Adipocyte (in vitro differentiated cells): Measurements from ENCODE around the gene BUD13.
"Not testable (repeated sequence)": the region's sequence is repeated elsewhere in the genome, so short reads cannot be mapped to it uniquely, and the experiment has no call there.

Experiments
- DNase-seq: peaks from one replicate; pipeline ENCODE4 v3.0.0-alpha.2; 2015; ENCODE audit warnings: low read depth
- H3K27me3 ChIP-seq: replicated peaks from 2 replicates; pipeline ENCODE4 v1.7.0; 2013; ENCODE audit warnings: mild to moderate bottlenecking, low read length, moderate library complexity; ENCODE audit not compliant: control insufficient read depth, insufficient read depth
- H3K36me3 ChIP-seq: 2 replicates; pipeline ENCODE4 v1.7.0; 2013; ENCODE audit warnings: low read length, mild to moderate bottlenecking, moderate library complexity; ENCODE audit not compliant: control insufficient read depth, insufficient read depth, severe bottlenecking
- H3K4me1 ChIP-seq: 2 replicates; pipeline ENCODE4 v1.7.0; 2013; ENCODE audit warnings: mild to moderate bottlenecking, low read length, moderate library complexity; ENCODE audit not compliant: control insufficient read depth, insufficient read depth
- H3K4me3 ChIP-seq: 2 replicates; pipeline ENCODE4 v1.7.0; 2013; ENCODE audit warnings: mild to moderate bottlenecking, low read length, moderate library complexity
- H3K9ac ChIP-seq: 2 replicates; pipeline ENCODE4 v1.7.0; 2013; ENCODE audit warnings: mild to moderate bottlenecking, low read length, moderate library complexity
- H3K9me3 ChIP-seq: 2 replicates; pipeline ENCODE4 v1.7.0; 2013; ENCODE audit warnings: mild to moderate bottlenecking, low read length, moderate library complexity; ENCODE audit not compliant: control insufficient read depth

The BUD13 gene

DNA sequence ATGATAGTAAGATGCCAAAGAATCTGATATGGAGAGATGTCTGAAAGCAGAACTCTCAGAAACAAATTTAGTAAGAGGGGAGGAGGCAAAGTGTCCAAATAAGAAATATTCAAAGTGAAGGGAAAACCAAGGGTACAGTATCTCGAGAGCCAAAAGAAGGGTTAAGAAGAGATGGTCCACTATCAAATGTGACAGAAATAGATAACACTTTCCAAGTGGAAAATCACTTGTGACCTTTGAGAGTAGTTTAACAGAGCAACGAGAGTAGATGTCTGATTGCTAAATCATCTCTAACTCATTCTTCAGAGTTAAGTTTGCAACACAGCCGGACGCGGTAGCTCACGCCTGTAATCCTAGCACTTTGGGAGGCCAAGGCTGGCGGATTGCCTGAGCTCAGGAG lies 4.3 kb upstream of the BUD13 start:
- H3K4me1 ChIP-seq = peaks cover 51% of the 10 kb centered on the region
- H3K9me3 ChIP-seq = no peaks in the 10 kb centered on the region
- H3K4me3 ChIP-seq = peak overlapping the region; percentile 36
- H3K36me3 ChIP-seq = peaks cover 55% of the 10 kb centered on the region
- no peak for DNase-seq
- peak overlapping the region; percentile 20 for H3K9ac ChIP-seq
- H3K27me3 ChIP-seq = no peaks in the 10 kb centered on the region

DNA sequence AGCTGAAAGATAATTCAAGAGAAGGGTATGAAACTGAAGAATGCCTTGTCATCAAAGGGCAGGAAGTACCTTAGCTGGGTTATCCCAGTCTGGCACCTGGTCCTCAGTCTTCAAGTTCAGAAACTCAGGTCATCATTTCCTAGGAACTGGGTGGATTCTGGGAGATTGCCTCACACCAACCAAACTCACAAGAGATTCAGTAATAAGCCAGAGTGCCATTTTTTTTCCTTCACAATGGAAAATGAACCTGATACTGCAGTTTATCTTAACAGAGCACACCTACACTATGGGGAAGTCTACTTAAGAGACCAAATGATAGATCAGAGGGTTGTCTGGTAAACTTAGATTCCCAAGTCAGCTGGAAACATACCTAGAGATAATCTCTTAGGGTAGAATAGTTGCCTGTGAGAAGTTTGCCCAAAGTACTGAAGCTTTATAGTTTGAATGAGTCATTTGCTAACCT lies 3.8 kb upstream of the BUD13 start:
- Histone ChIP-seq H3K4me1 (peaks cover 54% of the 10 kb centered on the region), H3K4me3 (peak overlapping the region; percentile 36), H3K36me3 (peaks cover 51% of the 10 kb centered on the region), H3K27me3 (no peaks in the 10 kb centered on the region), H3K9ac (peak overlapping the region; percentile 20), H3K9me3 (no peaks in the 10 kb centered on the region)
- DNase-seq = no peak

DNA sequence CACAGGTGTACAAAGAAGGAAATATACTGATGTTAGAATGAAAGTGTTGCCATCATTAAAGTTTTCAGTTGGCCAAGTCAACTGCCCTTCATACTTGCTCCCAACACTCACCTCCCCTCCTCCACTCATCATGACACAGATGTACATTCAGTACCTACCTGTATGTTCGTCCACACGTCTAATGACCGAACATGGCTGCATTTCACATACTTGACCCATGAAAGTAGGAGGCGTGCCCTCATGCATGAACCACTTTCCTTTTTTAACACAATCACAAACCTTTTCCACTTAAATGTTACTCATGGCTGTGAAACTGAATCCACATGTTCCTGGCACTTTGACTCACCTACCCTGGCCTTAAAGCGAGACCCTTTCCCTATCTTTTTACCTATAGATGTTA lies 3.2 kb upstream of the BUD13 start:
- Histone ChIP-seq H3K9ac (no peak overlapping the region), H3K4me3 (no peak overlapping the region), H3K9me3 (no peaks in the 10 kb centered on the region), H3K36me3 (peaks cover 45% of the 10 kb centered on the region), H3K27me3 (no peaks in the 10 kb centered on the region), H3K4me1 (peaks cover 57% of the 10 kb centered on the region)
- DNase-seq = no peak

DNA sequence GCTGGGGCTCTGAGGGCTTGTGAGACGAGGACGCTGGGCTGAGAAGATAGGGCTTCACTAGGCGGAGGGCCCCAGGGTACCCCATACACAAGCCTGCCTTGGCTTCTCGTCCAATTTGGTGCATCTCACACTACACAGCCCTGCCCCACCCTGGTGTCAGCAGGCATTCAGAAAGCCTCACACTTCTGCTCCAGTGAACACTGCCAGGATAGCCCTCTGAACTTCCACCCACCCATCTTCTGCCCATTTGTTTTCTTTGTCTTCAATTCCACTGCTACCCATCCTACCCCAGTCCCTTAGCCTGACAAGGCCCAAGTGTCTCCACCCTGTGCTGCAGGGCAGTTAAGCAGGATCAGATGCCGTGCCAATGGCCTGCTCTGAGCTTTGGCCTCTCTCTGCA lies 1.9 kb upstream of the BUD13 start:
- H3K4me3 ChIP-seq = no peak overlapping the region
- H3K9me3 ChIP-seq = no peaks in the 10 kb centered on the region
- no peaks in the 10 kb centered on the region for H3K27me3 ChIP-seq
- H3K36me3 ChIP-seq = peaks cover 36% of the 10 kb centered on the region
- peak overlapping the region; percentile 26 for H3K9ac ChIP-seq
- peaks cover 57% of the 10 kb centered on the region for H3K4me1 ChIP-seq
- DNase-seq = no peak

DNA sequence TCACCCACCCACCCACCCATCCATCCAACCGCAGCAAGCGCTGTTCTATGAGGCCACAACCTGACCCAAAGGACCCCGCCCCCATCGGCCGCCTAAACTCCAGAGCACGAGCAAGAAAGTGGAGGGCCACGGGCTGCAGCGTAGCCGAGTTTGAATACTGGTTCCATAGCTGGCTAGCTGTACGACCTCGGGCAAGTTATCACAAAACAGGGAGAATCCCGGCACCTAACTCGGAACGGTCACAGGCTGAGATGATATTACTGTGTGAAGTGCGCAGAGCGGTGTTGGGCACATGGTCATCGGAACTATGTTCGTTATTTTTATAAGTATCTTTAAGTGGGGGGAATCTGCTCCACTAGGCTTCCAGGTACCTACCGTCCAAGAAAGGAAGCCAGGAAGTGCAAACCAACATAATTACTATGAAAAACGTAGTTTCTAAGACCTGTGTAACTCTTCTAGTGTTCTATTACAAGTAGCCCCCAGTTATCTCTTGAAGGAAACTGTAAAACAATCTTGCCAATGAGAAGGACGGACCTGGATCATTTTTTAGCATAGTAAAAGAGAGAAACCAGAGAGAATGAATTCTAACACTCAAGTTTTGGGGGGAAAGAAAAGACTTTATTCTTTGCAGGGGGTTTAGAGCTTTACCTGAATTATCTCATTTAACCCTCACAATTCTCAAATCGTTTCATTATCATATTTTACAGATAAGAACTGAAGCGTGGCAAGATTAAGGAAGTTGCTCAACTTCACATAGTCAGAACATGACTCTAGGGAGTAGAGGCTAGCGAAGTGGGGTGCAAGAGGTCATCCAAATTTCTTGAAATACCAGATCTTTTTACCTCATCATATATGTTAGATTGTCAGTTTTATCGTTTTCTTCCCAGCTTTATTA lies 663 bp upstream of the BUD13 start:
- Histone ChIP-seq H3K9ac (peak overlapping the region; percentile 82), H3K4me1 (peaks cover 52% of the 10 kb centered on the region), H3K36me3 (peaks cover 29% of the 10 kb centered on the region), H3K9me3 (no peaks in the 10 kb centered on the region), H3K27me3 (no peaks in the 10 kb centered on the region), H3K4me3 (peak overlapping the region; percentile 88)
- peak; percentile 16 for DNase-seq

DNA sequence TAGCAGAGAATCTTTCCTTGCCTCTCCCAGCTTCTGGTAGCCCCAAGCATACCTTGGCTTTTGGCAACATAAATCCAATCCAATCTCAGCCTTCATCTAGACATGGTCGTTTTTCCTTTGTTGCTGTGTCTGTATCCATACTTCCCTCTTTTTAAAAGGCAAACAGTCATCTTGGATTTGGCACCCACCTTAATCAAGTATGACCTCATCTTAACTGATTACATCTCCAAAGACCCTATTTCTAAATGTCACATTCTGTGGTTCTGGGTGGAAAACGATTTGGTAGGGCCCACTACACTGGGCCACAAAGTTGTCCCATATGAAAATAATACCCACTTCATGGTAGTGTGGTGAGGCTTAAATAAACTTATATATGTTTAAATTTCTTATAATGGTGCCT lies 852 bp downstream of the BUD13 start:
- DNase-seq = peak; percentile 10
- Histone ChIP-seq H3K36me3 (peaks cover 18% of the 10 kb centered on the region), H3K9ac (peak overlapping the region; percentile 90), H3K9me3 (no peaks in the 10 kb centered on the region), H3K4me3 (peak overlapping the region; percentile 88), H3K4me1 (peaks cover 40% of the 10 kb centered on the region), H3K27me3 (no peaks in the 10 kb centered on the region)

DNA sequence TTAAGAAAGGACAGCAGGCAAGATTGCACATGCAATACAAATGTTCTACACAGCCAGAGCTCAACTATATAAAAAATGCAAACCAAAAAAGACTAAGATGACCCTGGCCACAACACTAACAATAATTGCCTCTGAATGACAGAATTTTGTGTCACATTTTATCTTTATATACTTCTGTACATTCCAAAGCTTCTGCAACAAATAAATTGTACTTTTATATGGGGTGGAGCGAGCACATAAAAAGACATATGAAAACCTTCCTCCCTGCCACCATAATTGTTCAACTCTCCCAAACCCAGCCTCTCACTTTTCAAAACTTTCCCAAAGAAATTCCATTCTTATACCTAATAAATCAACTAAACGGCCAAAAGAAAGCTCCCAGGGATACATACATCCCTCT lies 10.7 kb downstream of the BUD13 start:
- H3K4me3 ChIP-seq = no peak overlapping the region
- H3K9me3 ChIP-seq = no peaks in the 10 kb centered on the region
- H3K27me3 ChIP-seq = no peaks in the 10 kb centered on the region
- no peak for DNase-seq
- H3K9ac ChIP-seq = no peak overlapping the region
- H3K4me1 ChIP-seq = no peaks in the 10 kb centered on the region
- peaks cover 78% of the 10 kb centered on the region for H3K36me3 ChIP-seq

DNA sequence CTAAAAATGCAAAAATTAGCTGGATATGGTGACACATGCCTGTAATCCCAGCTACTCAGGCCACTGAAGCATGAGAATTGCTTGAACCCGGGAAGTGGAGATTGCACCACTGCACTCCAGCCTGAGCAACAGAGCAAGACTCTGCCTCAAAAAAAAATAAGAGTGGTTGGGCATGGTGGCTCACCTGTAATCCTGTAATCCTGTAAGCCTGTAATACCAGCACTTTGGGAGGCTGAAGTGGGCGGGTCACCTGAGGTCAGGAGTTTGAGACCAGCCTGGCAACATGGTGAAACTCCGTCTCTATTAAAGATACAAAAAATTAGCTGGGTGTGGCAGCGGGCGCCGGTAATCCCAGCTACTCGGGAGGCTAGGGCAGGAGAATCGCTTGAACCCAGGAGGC lies 16.7 kb downstream of the BUD13 start:
- DNase-seq, H3K9me3 ChIP-seq, H3K4me1 ChIP-seq, H3K27me3 ChIP-seq, H3K4me3 ChIP-seq, H3K9ac ChIP-seq: not testable (repeated sequence)
- peaks cover 83% of the 10 kb centered on the region for H3K36me3 ChIP-seq

DNA sequence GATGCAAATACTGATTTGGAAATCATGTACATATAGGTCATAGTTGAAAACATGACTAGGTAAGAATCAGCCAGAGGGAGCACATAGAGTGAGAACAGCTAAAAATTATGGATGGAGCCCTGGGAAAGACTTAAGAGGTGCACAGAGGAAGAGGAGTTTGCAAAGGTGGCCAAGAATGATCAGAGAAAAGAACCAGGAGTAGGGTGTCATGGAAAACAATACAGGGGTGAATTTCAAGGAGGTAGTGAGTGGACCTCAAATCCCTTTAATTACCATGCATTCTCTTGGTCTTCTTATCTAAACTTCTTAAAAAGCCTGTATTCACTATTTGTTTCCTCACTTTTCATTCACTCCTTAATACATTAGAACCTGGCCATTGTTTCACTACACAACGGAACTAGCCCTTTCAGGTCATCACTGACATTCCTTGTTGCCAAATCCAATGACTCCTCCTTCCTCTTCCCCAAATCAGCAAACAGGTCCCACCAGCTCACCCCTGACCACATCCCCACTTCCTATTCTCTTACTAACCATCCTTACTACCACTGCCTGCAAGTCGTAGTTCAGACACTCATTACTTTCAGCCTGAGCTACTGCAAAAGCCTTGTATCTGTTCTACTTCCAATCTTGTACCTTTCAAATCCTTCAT lies 22.6 kb downstream of the BUD13 start:
- H3K4me3 ChIP-seq = no peak overlapping the region
- no peak for DNase-seq
- H3K27me3 ChIP-seq = no peaks in the 10 kb centered on the region
- H3K9ac ChIP-seq = no peak overlapping the region
- H3K4me1 ChIP-seq = no peaks in the 10 kb centered on the region
- peaks cover 77% of the 10 kb centered on the region for H3K36me3 ChIP-seq
- peaks cover 4% of the 10 kb centered on the region for H3K9me3 ChIP-seq

DNA sequence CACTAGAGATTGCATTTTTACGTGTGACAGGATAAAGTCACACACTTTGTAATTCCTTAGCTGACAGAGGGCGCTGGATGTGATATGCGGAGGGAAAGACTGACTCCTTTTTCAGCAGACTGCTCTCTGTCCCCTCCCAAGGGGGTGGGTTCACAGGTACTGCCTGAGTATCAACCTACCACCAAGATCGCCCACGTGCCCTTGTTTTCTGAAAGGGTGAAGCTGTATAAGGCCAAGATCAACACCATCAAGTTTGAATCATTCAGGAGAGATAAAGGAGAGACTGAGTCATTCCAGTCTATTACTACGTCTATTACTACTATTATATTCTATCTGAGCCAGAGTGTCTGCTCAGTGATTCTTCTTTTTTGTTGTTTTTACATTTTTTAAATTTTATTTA lies 30.7 kb downstream of the BUD13 start:
- no peaks in the 10 kb centered on the region for H3K9me3 ChIP-seq
- peaks cover 17% of the 10 kb centered on the region for H3K4me1 ChIP-seq
- H3K9ac ChIP-seq = peak overlapping the region; percentile 44
- DNase-seq = peak; percentile 15
- H3K36me3 ChIP-seq = peaks cover 11% of the 10 kb centered on the region
- no peak overlapping the region for H3K4me3 ChIP-seq
- H3K27me3 ChIP-seq = no peaks in the 10 kb centered on the region

DNA sequence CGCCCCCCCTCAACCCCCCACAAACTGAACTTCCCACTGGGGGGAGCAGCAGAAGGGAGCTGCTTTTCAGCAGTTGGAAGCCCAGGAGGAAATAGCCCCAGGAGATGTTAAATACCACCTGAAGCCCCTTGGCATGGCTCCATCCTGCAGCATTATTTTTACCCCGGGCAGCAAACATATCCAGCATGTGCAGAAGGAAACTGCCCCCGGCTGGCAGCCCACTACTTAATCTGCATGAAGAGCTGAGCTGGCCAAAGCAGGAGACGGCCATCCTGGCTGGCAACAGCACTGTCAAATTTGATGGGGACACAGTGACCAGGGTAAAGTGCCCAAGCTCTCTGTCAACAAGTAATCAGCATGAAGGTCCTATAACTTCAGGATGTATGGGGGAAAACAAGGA lies 32.0 kb downstream of the BUD13 start:
- Histone ChIP-seq H3K27me3 (no peaks in the 10 kb centered on the region), H3K4me3 (no peak overlapping the region), H3K9ac (no peak overlapping the region), H3K4me1 (peaks cover 17% of the 10 kb centered on the region), H3K36me3 (no peaks in the 10 kb centered on the region), H3K9me3 (no peaks in the 10 kb centered on the region)
- DNase-seq = no peak
